NB4 (cell line): ENCODE data around the gene NOB1.

Experiments
- DNase-seq: peaks from one replicate; pipeline ENCODE4 v3.0.0; 2010; ENCODE audit warnings: low read depth
- H3K4me3 ChIP-seq: one replicate; pipeline ENCODE4 v1.5.1; 2011; ENCODE audit warnings: mild to moderate bottlenecking, low read depth, low read length, moderate library complexity
- CTCF ChIP-seq: IDR thresholded peaks from one replicate; pipeline ENCODE4 v1.5.1; 2012; ENCODE audit warnings: low read depth, low read length
- MAX ChIP-seq: IDR thresholded peaks from 2 replicates; pipeline ENCODE4 v1.6.1; 2011; ENCODE audit warnings: low read depth, low read length
- MYC ChIP-seq: IDR thresholded peaks from 2 replicates; pipeline ENCODE4 v1.6.1; 2011; ENCODE audit warnings: low read depth, low read length
- POLR2A ChIP-seq: IDR thresholded peaks from 2 replicates; pipeline ENCODE4 v1.6.1; 2011; ENCODE audit warnings: mild to moderate bottlenecking; ENCODE audit not compliant: insufficient read length; ENCODE audit errors: extremely low read depth

NOB1 gene

GRCh38 chr16:69754143-69754468 is 620 bp downstream of the NOB1 start:
- H3K4me3 ChIP-seq, result peak overlapping the region; percentile 92
- TF ChIP-seq MYC, result no peak
- peak; percentile 17 for DNase-seq

DNA sequence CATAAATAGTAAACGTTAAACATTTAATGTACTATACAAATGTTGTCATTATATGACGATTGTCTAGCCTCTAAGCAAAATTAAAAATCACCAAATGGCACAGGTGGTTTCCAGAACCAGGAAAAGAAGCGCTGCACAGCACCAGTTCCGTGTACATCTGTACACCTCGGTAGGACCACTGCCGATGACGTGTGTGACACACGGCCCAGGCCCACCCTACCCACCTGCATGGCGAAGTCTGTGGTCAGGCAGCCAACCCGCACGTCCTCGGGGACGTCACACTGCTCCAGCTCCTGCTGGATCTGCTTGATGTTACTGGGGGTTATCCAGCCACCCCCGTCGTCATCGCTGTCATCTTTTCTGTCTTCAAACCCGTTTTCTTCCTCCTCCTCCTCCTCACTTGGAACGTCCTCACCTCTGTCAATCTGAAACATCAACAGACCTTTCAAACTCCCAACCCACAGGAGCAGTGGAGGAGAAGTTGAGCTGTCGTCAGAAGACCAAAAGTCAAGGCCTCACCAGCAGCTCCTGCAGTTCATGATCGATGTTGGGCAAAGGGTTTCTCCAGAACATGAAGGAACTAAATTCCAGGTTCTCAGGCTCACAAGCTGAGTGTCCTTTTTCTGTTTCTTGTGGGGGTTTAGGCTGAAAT is 5.9 kb downstream of the NOB1 start:
- no peak for TF ChIP-seq MYC
- no peak for TF ChIP-seq MAX
- no peak for TF ChIP-seq CTCF
- TF ChIP-seq POLR2A, result no peak
- no peak overlapping the region for H3K4me3 ChIP-seq
- DNase-seq, result no peak

GRCh38 chr16:69747115-69747514 is 7.6 kb downstream of the NOB1 start:
- no peak overlapping the region for H3K4me3 ChIP-seq
- no peak for DNase-seq
- TF ChIP-seq MYC (no peak), POLR2A (no peak), CTCF (no peak), MAX (no peak)

DNA sequence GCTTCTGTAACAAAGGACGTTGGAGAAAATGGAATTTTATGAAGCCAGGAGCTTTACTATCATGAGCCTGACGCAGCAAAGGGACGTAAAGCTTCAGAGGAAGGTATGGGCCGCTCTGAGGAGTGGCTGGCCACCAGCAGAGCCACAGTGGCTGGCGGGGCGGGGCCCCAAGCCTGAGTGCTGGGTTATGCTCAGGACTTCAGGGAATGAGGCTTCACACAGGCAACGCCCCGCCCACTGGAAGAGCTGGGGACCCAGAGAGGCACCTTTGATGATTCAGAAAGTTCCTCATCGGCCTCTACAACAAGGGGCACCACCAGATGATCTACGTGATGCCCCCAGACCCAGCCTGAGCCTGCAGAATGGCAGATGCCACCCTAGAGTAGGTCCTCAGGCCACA is 8.8 kb downstream of the NOB1 start:
- no peak overlapping the region for H3K4me3 ChIP-seq
- no peak for DNase-seq
- TF ChIP-seq MAX (no peak), POLR2A (no peak), CTCF (no peak), MYC (no peak)

DNA sequence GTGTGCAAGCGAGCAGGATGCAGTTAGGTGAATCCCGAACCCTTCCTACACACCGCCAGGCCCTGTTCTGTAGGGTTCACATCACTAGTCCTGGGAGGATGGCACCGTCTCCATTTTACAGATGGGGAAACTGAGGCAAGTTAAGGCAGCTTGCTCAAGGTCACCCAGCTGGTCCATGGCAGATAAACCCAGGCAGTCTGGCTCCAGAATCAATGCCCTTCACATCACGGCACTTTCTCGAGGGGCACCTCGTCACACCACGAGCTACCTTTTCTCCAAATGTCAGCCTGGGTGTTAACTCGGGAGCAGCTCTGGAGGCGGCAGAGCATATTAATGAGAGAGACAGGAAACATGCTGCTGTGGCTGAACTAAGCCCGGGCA is 9.5 kb downstream of the NOB1 start:
- H3K4me3 ChIP-seq, result no peak overlapping the region
- TF ChIP-seq POLR2A, result no peak
- TF ChIP-seq MYC, result no peak
- no peak for TF ChIP-seq CTCF
- TF ChIP-seq MAX, result no peak
- DNase-seq, result no peak

DNA sequence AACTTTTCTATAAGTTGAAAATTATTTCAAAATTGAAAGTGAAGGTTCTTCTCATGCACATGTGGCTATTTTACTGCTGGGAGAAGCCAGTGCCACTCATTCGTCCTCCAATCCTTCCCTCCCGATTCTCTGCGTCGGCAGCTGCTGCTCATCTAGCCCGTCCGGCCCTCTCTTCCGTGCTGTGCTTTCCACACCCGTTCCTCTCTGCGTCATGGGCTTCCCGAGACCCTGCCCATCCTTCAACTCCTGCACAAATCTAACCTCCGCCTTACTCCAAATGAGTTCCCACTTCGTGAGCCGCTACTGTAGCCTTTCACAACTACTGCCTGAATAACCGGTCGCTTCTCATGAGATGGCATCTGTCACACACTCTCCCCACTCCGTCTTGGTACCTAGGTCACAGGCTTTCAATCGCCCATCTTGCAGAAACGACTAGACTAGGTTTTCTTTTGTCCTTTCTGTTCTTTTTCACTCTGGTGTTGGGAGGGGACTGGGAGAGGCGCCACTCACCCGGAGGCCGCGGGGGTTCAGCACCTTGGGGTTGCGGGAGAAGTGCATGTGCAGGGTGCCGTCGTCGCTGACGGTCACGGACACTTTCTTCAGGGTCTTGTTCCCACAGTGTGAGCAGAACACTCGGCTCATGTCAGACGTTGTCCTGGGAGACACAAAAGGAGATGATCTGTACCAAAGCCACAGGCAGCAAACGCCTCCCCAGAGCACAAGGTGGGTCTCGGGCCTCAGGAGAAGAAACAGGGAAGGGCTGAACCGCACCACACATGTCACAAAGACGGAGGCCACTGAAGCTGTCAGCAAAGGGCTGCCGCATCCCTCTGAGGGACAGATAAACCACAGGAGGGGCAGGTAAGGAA is 10.1 kb downstream of the NOB1 start:
- H3K4me3 ChIP-seq, result no peak overlapping the region
- DNase-seq, result no peak
- TF ChIP-seq POLR2A, result no peak
- TF ChIP-seq MYC, result no peak
- TF ChIP-seq MAX, result no peak
- TF ChIP-seq CTCF, result no peak
